AG04449 (cell line): ENCODE measurements around the gene MYORG.

Source experiments
- CTCF ChIA-PET: fragments of 350-600 bp; formaldehyde crosslinking; extraction: SDS; loops from one replicate; lab custom pipeline; 2021; ENCODE audit warnings: antibody characterized with exemption; lab: Yijun Ruan, JAX
- POLR2A ChIA-PET: fragments of 400-600, 350-600 bp; formaldehyde crosslinking; extraction: SDS; loops from one replicate; lab custom pipeline; 2020; ENCODE audit warnings: antibody characterized with exemption, inconsistent platforms; lab: Yijun Ruan, JAX
- DNase-seq: peaks from one replicate; pipeline ENCODE4 v3.0.0-alpha.2; 2010; ENCODE audit warnings: low read depth, low spot score
- H3K4me3 ChIP-seq: 2 replicates; pipeline ENCODE4 v1.5.1; 2011; ENCODE audit warnings: low read depth, mild to moderate bottlenecking, control low read depth, low read length
- CTCF ChIP-seq: IDR thresholded peaks from one replicate; pipeline ENCODE4 v1.5.1; 2011; ENCODE audit warnings: mild to moderate bottlenecking, moderate library complexity, low read length, control low read depth, inconsistent platforms; ENCODE audit not compliant: insufficient read depth; ENCODE audit errors: missing control alignments

Gene MYORG

GRCh38 chr9:34376596-34377403, at the start of gene MYORG:
Gene MYORG, minus strand, starts transcription at chr9:34376898. Its CDS starts 3,955 bp downstream, at chr9:34372943.
- no peak for TF ChIP-seq CTCF
- CTCF ChIA-PET: interaction anchor here (0.8 to 8.7 kb wide), 11 partner anchors 7 to 338 kb away, joined by 3 to 154 read pairs (median 5); no protein-coding TSS in a partner anchor
- POLR2A ChIA-PET: no interaction called here
- no peak for DNase-seq
- peak within 1 kb of the TSS; percentile 74 for H3K4me3 ChIP-seq

GRCh38 chr9:34419716-34420504, 43.2 kb upstream of the MYORG start:
- ChIA-PET POLR2A (no interaction called here), CTCF (interaction anchor here (0.7 to 5.1 kb wide), 3 partner anchors 8 to 17 kb away, joined by 3 to 34 read pairs (median 3); no protein-coding TSS in a partner anchor)
- no peak for TF ChIP-seq CTCF
- no peak overlapping the region for H3K4me3 ChIP-seq
- no peak for DNase-seq

- CTCF ChIA-PET: interaction anchor here (0.6 to 6.8 kb wide), 4 partner anchors 13 to 130 kb away, joined by 3 to 83 read pairs (median 7); no protein-coding TSS in a partner anchor
- no peak overlapping the region for H3K4me3 ChIP-seq
- POLR2A ChIA-PET: no interaction called here
- no peak for TF ChIP-seq CTCF
- DNase-seq: no peak
Observed at GRCh38 chr9:34417734-34418133, 41.0 kb upstream of the MYORG start.

- no peak overlapping the region for H3K4me3 ChIP-seq
- no peak for DNase-seq
- CTCF ChIA-PET: interaction anchor here (0.9 to 6.8 kb wide), 3 partner anchors 9 to 178 kb away, joined by 3 to 83 read pairs (median 7); no protein-coding TSS in a partner anchor
Observed at GRCh38 chr9:34413231-34413852, 36.6 kb upstream of the MYORG start.

GRCh38 chr9:34412336-34412735, 35.6 kb upstream of the MYORG start:
- CTCF ChIA-PET: interaction anchor here (0.9 to 6.8 kb wide), 3 partner anchors 8 to 179 kb away, joined by 3 to 83 read pairs (median 3); no protein-coding TSS in a partner anchor

More at GRCh38 chr9:34413231-34413852, 36.6 kb upstream of the MYORG start:
- POLR2A ChIA-PET: interaction anchor here (1.2 kb wide), 1 partner anchor 18 kb away, joined by 3 read pairs; no protein-coding TSS in a partner anchor
- TF ChIP-seq CTCF: no peak

More at GRCh38 chr9:34412336-34412735, 35.6 kb upstream of the MYORG start:
- no peak overlapping the region for H3K4me3 ChIP-seq
- POLR2A ChIA-PET: no interaction called here
- TF ChIP-seq CTCF: no peak
- DNase-seq: no peak
